ENCODE measurements around the gene FSCN2.

The FSCN2 gene

GRCh38 chr17:81553018-81553615 is 24.9 kb downstream of the FSCN2 start:
- DNase-seq, result peak in 36 of 51 donors; percentile 13 to 76 (median 48)

GRCh38 chr17:81553616-81554181 is 25.5 kb downstream of the FSCN2 start:
- DNase-seq, result peak in 1 of 51 donors; percentile 58

- no peak for DNase-seq
Measured at GRCh38 chr17:81556175-81556691, 28.1 kb downstream of the FSCN2 start.

GRCh38 chr17:81556863-81557262 is 28.7 kb downstream of the FSCN2 start:
- DNase-seq, result no peak

- no peak for DNase-seq
Measured at GRCh38 chr17:81557276-81558114, 29.3 kb downstream of the FSCN2 start.

GRCh38 chr17:81558115-81558468 is 29.9 kb downstream of the FSCN2 start:
- no peak for DNase-seq

GRCh38 chr17:81558941-81559806 is 31.0 kb downstream of the FSCN2 start:
- peak in 4 of 51 donors; percentile 8 to 40 (median 26) for DNase-seq

- DNase-seq, result no peak
Measured at GRCh38 chr17:81561494-81561885, 33.3 kb downstream of the FSCN2 start.

GRCh38 chr17:81563861-81564586 is 35.8 kb downstream of the FSCN2 start:
- no peak for DNase-seq

GRCh38 chr17:81564778-81565177 is 36.6 kb downstream of the FSCN2 start:
- no peak for DNase-seq

GRCh38 chr17:81565231-81565630 is 37.1 kb downstream of the FSCN2 start:
- DNase-seq, result no peak

- peak in 27 of 51 donors; percentile 2 to 52 (median 23) for DNase-seq
Measured at GRCh38 chr17:81566461-81567126, 38.4 kb downstream of the FSCN2 start.

- DNase-seq, result no peak
Measured at GRCh38 chr17:81567191-81567590, 39.0 kb downstream of the FSCN2 start.

GRCh38 chr17:81568416-81568815 is 40.2 kb downstream of the FSCN2 start:
- DNase-seq, result no peak

GRCh38 chr17:81569986-81570514 is 41.9 kb downstream of the FSCN2 start:
- no peak for DNase-seq

GRCh38 chr17:81570964-81571363 is 42.8 kb downstream of the FSCN2 start:
- DNase-seq, result no peak

- DNase-seq, result no peak
Measured at GRCh38 chr17:81572563-81573168, 44.5 kb downstream of the FSCN2 start.

- DNase-seq, result no peak
Measured at GRCh38 chr17:81573794-81574642, 45.8 kb downstream of the FSCN2 start.

- no peak for DNase-seq
Measured at GRCh38 chr17:81574643-81574956, 46.4 kb downstream of the FSCN2 start.

Data from hypothalamus (tissue), 51 donors.